Suprapubic skin (tissue), 3 donors: ENCODE measurements around the gene GRM7.

Source experiments
- CTCF ChIP-seq, 2 donors: fragments of 200-600 bp in 1 of 2; fragments of 450-650 bp in 1 of 2; sonication (generic) in 1 of 2; IDR thresholded peaks; one replicate each; pipeline ENCODE4 v1.5.1; 2016 to 2019; ENCODE audit warnings: antibody characterized with exemption in 2 of 2, mild to moderate bottlenecking in 1 of 2, moderate library complexity in 1 of 2
- POLR2A ChIP-seq, 2 donors: fragments of 450-650 bp; IDR thresholded peaks; one replicate each; pipeline ENCODE4 v1.6.1; 2017; ENCODE audit warnings: antibody characterized with exemption in 2 of 2, mild to moderate bottlenecking in 2 of 2, moderate library complexity in 2 of 2

- no peak for TF ChIP-seq CTCF (IDR thresholded peaks at IDR 0.05)
- TF ChIP-seq POLR2A (IDR thresholded peaks at IDR 0.05) = no peak
Observed at GRCh38 chr3:7508821-7509220, 647.9 kb downstream of the GRM7 start.
